K562 (cell line): ENCODE measurements around the gene CLHC1. TPM values are rescaled to one million over a fixed set of nuclear protein-coding genes. Genes with fewer than 3 reads are reported as not detected.

Experiments used
- CHD4 ChIP-seq: fragments of 200-600 bp; sonication (generic); IDR thresholded peaks from 3 replicates; pipeline ENCODE4 v1.6.1; 2012; ENCODE audit warnings: low read depth, mild to moderate bottlenecking, mixed read lengths, low read length, inconsistent platforms; ENCODE audit not compliant: insufficient read depth, insufficient replicate concordance, poor library complexity, severe bottlenecking
- DDX20 ChIP-seq: fragments of 450-650 bp; IDR thresholded peaks from 2 replicates; pipeline ENCODE4 v1.6.1; 2016; ENCODE audit warnings: missing genetic modification characterization, low read depth, mild to moderate bottlenecking, missing compliant biosample characterization, moderate library complexity
- ELK1 ChIP-seq: sonication (generic); formaldehyde crosslinking; IDR thresholded peaks from 2 replicates; pipeline ENCODE4 v1.8.1; 2022; ENCODE audit warnings: missing genetic modification reagents
- HDAC1 ChIP-seq, 2 experiments: fragments of 450-650 bp; IDR thresholded peaks; 2 replicates each; pipeline ENCODE4 v1.6.1; 2016 to 2017; ENCODE audit warnings: inconsistent platforms in 1 of 2, mild to moderate bottlenecking in 1 of 2, moderate library complexity in 1 of 2
- ILK ChIP-seq: fragments of 450-650 bp; IDR thresholded peaks from 2 replicates; pipeline ENCODE4 v1.6.1; 2016; ENCODE audit warnings: missing genetic modification characterization, low read depth, mild to moderate bottlenecking, missing compliant biosample characterization, moderate library complexity, borderline replicate concordance
- MNT ChIP-seq, 2 experiments: fragments of 450-650 bp; conservative IDR thresholded peaks; 2 replicates each; pipeline ENCODE4 v1.6.1; 2017; ENCODE audit warnings: mild to moderate bottlenecking in 2 of 2, moderate library complexity in 2 of 2
- NCOR1 ChIP-seq: fragments of 450-650 bp; IDR thresholded peaks from 2 replicates; pipeline ENCODE4 v1.6.1; 2016; ENCODE audit warnings: mild to moderate bottlenecking, moderate library complexity
- PURB ChIP-seq: sonication (generic); formaldehyde crosslinking; IDR thresholded peaks from 2 replicates; pipeline ENCODE4 v1.9.0; 2021; ENCODE audit warnings: low read depth, mild to moderate bottlenecking, missing genetic modification reagents
- RFX1 ChIP-seq: fragments of 450-650 bp; IDR thresholded peaks from 2 replicates; pipeline ENCODE4 v1.6.1; 2016; ENCODE audit warnings: mild to moderate bottlenecking, moderate library complexity
- RFX5 ChIP-seq: IDR thresholded peaks from 2 replicates; pipeline ENCODE4 v1.6.1; 2011; ENCODE audit warnings: low read depth, mild to moderate bottlenecking, improper control_type of control experiment, low read length
- SAFB2 ChIP-seq: fragments of 200-400 bp; formaldehyde crosslinking; IDR thresholded peaks from 2 replicates; pipeline ENCODE4 v1.6.1; 2018; ENCODE audit warnings: borderline replicate concordance, low read length, low read depth, moderate library complexity; ENCODE audit not compliant: severe bottlenecking
- SMAD2 ChIP-seq: fragments of 150-350 bp; IDR thresholded peaks from 2 replicates; pipeline ENCODE4 v1.6.1; 2014; ENCODE audit warnings: low read depth, mild to moderate bottlenecking, low read length
- TAF1 ChIP-seq: IDR thresholded peaks from 2 replicates; pipeline ENCODE4 v1.6.1; 2011; ENCODE audit warnings: mild to moderate bottlenecking, low read length, moderate library complexity; ENCODE audit not compliant: insufficient read depth, control insufficient read depth, severe bottlenecking; ENCODE audit errors: extremely low read depth
- ZNF143 ChIP-seq: sonication (generic); formaldehyde crosslinking; IDR thresholded peaks from 2 replicates; pipeline ENCODE4 v1.9.0; 2022; ENCODE audit warnings: mild to moderate bottlenecking, missing genetic modification reagents
- ZNF277 ChIP-seq: fragments of 250-450 bp; sonication (Bioruptor Pico); IDR thresholded peaks from 2 replicates; pipeline ENCODE4 v1.8.0; 2022; ENCODE audit warnings: inconsistent platforms, mild to moderate bottlenecking, moderate library complexity, borderline replicate concordance
- ZNF609 ChIP-seq: sonication (generic); formaldehyde crosslinking; IDR thresholded peaks from 2 replicates; pipeline ENCODE4 v1.8.1; 2023; ENCODE audit warnings: missing genetic modification reagents, mild to moderate bottlenecking, borderline replicate concordance
- ZNF699 ChIP-seq: fragments of 250-450 bp; sonication (Bioruptor Pico); IDR thresholded peaks from 2 replicates; pipeline ENCODE4 v1.8.0; 2021; ENCODE audit warnings: mild to moderate bottlenecking, moderate library complexity; ENCODE audit not compliant: insufficient replicate concordance
- polyA plus RNA-seq, 8 experiments: library from polyadenylated mRNA; depleted of rRNA in 4 of 8; stranded (reverse) in 5 of 8; unstranded in 3 of 8; fragments of >200 nt; fragmentation: Nextera tagmentation in 2 of 8; fragmentation: Illumina TruSeq in 1 of 8; extraction: Ambion mirVana in 2 of 8; extraction: Trizol in 1 of 8; gene quantifications; 2 replicates each; pipeline versions ENCODE4 v1.2.1 to v1.2.3, GENCODE V29; 2011 to 2014; ENCODE audit warnings: inconsistent platforms in 1 of 8, missing spikeins in 1 of 8
- total RNA-seq, 7 experiments: library from RNA; depleted of rRNA in 6 of 7; stranded (reverse); fragments of >200 nt in 6 of 7; fragmentation: Illumina TruSeq in 2 of 7; extraction: Trizol in 2 of 7; gene quantifications; 2 replicates each; pipeline versions ENCODE4 v1.2.1 to v1.2.3, GENCODE V29; 2011 to 2021; ENCODE audit warnings: low replicate concordance in 1 of 7

The CLHC1 gene
- total and polyA plus RNA-seq, 9 of the 15 experiments (the other 6 are each of a cell fraction or from before 2014, with no cell fraction given), result 3.7 to 14.3 (median 8.6) TPM

DNA sequence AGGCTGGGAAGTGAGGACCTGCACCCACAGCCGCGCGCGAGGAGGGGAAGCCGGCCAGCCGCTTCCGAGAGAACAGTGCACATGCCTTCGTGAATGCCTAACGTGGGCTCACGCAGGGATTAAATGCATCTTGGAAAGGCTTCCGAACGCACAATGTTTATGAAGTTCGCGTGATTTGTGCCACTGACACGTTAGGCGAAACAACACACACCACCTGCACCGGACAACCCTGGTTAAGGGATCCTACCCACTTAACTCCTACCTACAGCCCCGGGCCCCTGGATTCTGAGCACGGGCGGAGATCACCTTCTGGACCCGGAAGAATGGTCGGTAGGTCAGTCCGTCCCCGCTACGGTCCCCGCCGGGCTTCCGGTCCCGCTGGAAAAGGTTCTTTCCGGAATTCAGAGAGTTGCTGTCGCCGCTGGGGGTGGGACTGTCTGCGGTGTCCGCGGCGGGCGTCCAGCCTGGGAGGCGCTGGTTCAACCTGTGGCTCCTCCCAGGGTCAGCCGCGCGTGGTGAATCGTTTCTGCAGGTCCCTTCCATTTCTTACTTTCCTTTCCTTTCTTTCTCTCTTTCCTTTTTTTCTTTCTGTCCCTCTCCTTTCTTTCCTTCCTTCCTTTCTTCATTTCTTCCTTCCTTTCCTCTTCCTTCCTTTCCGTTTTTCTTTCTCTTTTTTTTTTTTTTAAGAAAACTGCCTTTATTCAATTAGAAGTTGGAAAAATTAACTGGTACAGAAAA is 37.0 kb upstream of the CLHC1 start, which contains the start of gene MTIF2 (continued):
- TF ChIP-seq MNT (conservative IDR thresholded peaks at IDR 0.05) (peak; percentile 75 to 89), ELK1 (CRISPR knock-in tag) (no peak), RFX5 (no peak), ZNF609 (no peak), RFX1 (no peak), CHD4 (no peak), ZNF277 (no peak), ZNF143 (CRISPR knock-in tag) (no peak), PURB (CRISPR knock-in tag) (no peak), ZNF699 (CRISPR knock-in tag) (no peak), HDAC1 (IDR thresholded peaks at IDR 0.05) (peak; percentile 26 to 94; a peak in 2 of 4 replicates), SMAD2 (peak; percentile 48; the same call in 1 of the 2 replicates), TAF1 (peak; percentile 97), NCOR1 (peak; percentile 79), SAFB2 (no peak), DDX20 (no peak), ILK (tag) (no peak)
